K562 (cell line): Measurements from ENCODE around the gene MCCC2. TPM values are rescaled to one million over a fixed set of nuclear protein-coding genes. Genes with fewer than 3 reads are reported as not detected.
A peak's percentile ranks its signal among the peaks of the same experiment; 100 is the strongest.

Source experiments
- ATAC-seq: fragments of 200-7000 bp; cut with Tn5 transposase; 3 replicates; pipeline ENCODE4 v1.9.1; 2020; ENCODE audit warnings: moderate library complexity
- BruUV-seq: library from RNA; stranded (reverse); fragments of 400-500 nt; replicated peaks from 2 replicates; lab custom pipeline; 2021; lab: Mats Ljungman, UMichigan
- CTCF ChIA-PET: fragments of 300-600 bp; formaldehyde crosslinking; extraction: SDS; loops from one replicate; lab custom pipeline; 2021; ENCODE audit warnings: low intra/inter-chr PET ratio; lab: Yijun Ruan, JAX
- POLR2A ChIA-PET: fragments of 300-600, 350-650 bp; sonication (Branson Sonifier 250); formaldehyde crosslinking; extraction: SDS; loops from one replicate; lab custom pipeline; 2021; ENCODE audit warnings: antibody characterized with exemption, inconsistent platforms; lab: Yijun Ruan, JAX
- DNase-seq, 4 experiments: peaks; one replicate each; pipeline versions ENCODE4 v3.0.0 to v3.0.0-alpha.2; 2011 to 2018; ENCODE audit warnings: low spot score in 3 of 4, mixed read lengths in 3 of 4; ENCODE audit errors: extremely low read depth in 1 of 4
- FAIRE-seq: peaks from 2 replicates; lab custom pipeline; 2011; peaks lifted over from hg19 to GRCh38; lab: Jason Lieb, UNC
- H2AFZ ChIP-seq: 2 replicates; pipeline ENCODE4 v1.6.0; 2011; ENCODE audit warnings: low read depth, low read length, control low read depth, inconsistent platforms
- H3K27ac ChIP-seq: fragments of 200-600 bp; 3 replicates; pipeline ENCODE4 v1.8.0; 2011; ENCODE audit warnings: low read depth, mild to moderate bottlenecking, control low read depth, inconsistent platforms, low read length, moderate library complexity, mixed read lengths; ENCODE audit errors: extremely low read depth
- H3K27me3 ChIP-seq, 2 experiments: fragments of 300-600 bp in 1 of 2; 2 replicates in 1 of 2; 3 replicates in 1 of 2; pipeline versions ENCODE4 v1.6.0 to v1.8.0; 2011; ENCODE audit warnings: inconsistent platforms in 2 of 2, low read length in 2 of 2, mild to moderate bottlenecking in 1 of 2, mixed read lengths in 1 of 2, moderate library complexity in 1 of 2; ENCODE audit not compliant: control insufficient read depth in 2 of 2, insufficient read depth in 2 of 2
- H3K36me3 ChIP-seq: fragments of 300-600 bp; 3 replicates; pipeline ENCODE4 v1.8.0; 2011; ENCODE audit warnings: mild to moderate bottlenecking, low read length, inconsistent platforms; ENCODE audit not compliant: control insufficient read depth, insufficient read depth
- H3K4me1 ChIP-seq, 2 experiments: fragments of 200-600 bp in 1 of 2; replicated peaks in 1 of 2; 2 replicates in 1 of 2; 3 replicates in 1 of 2; pipeline versions ENCODE4 v1.5.1 to v1.8.0; 2011; ENCODE audit warnings: inconsistent platforms in 2 of 2, low read length in 2 of 2, mild to moderate bottlenecking in 1 of 2, mixed read lengths in 1 of 2, moderate library complexity in 1 of 2; ENCODE audit not compliant: control insufficient read depth in 2 of 2, insufficient read depth in 2 of 2
- H3K4me2 ChIP-seq: 2 replicates; pipeline ENCODE4 v1.6.1; 2011; ENCODE audit warnings: low read length, control low read depth, inconsistent platforms, mixed read lengths; ENCODE audit not compliant: insufficient read depth
- H3K4me3 ChIP-seq: fragments of 200-600 bp; sonication (generic), shearing (Covaris generic); 2 replicates; pipeline ENCODE4 v1.5.1; 2016; ENCODE audit warnings: control low read depth, inconsistent platforms
- H3K79me2 ChIP-seq: fragments of 200-600 bp; 3 replicates; pipeline ENCODE4 v1.8.0; 2011; ENCODE audit warnings: low read length, inconsistent platforms; ENCODE audit not compliant: control insufficient read depth, insufficient read depth
- H3K9ac ChIP-seq, 2 experiments: 2 replicates each; pipeline versions ENCODE4 v1.6.0 to v1.6.1; 2011; ENCODE audit warnings: low read depth in 2 of 2, low read length in 2 of 2, control low read depth in 1 of 2, inconsistent platforms in 1 of 2, mild to moderate bottlenecking in 1 of 2, mixed read lengths in 1 of 2; ENCODE audit not compliant: insufficient read depth in 1 of 2
- H3K9me1 ChIP-seq: one replicate; pipeline ENCODE4 v1.6.0; 2011; ENCODE audit warnings: inconsistent platforms, mild to moderate bottlenecking, low read length, moderate library complexity; ENCODE audit not compliant: control insufficient read depth, insufficient read depth
- H3K9me3 ChIP-seq: replicated peaks from 2 replicates; pipeline ENCODE4 v1.5.1; 2011; ENCODE audit warnings: low read depth, low read length, inconsistent platforms; ENCODE audit not compliant: control insufficient read depth, insufficient read depth
- H4K20me1 ChIP-seq: replicated peaks from 2 replicates; pipeline ENCODE4 v1.6.1; 2011; ENCODE audit warnings: low read length, inconsistent platforms, mixed read lengths; ENCODE audit not compliant: control insufficient read depth, insufficient read depth
- BCOR ChIP-seq: fragments of 450-650 bp; IDR thresholded peaks from 2 replicates; pipeline ENCODE4 v1.6.1; 2016
- C11orf30 ChIP-seq: fragments of 450-650 bp; IDR thresholded peaks from 2 replicates; pipeline ENCODE4 v1.6.1; 2016; ENCODE audit warnings: low read depth, mild to moderate bottlenecking
- CEBPB ChIP-seq: fragments of 450-650 bp; IDR thresholded peaks from 2 replicates; pipeline ENCODE4 v1.6.1; 2016; ENCODE audit warnings: missing genetic modification characterization, missing compliant biosample characterization
- ETS2 ChIP-seq: IDR thresholded peaks from 2 replicates; pipeline ENCODE4 v1.6.1; 2016; ENCODE audit warnings: borderline replicate concordance, missing genetic modification characterization, mild to moderate bottlenecking, moderate library complexity, missing compliant biosample characterization; ENCODE audit not compliant: poor library complexity, severe bottlenecking
- HSF4 ChIP-seq: fragments of 250-450 bp; sonication (Bioruptor Pico); IDR thresholded peaks from 2 replicates; pipeline ENCODE4 v2.1.2; 2022; ENCODE audit warnings: mild to moderate bottlenecking, moderate library complexity, borderline replicate concordance
- MECOM ChIP-seq: fragments of 250-450 bp; sonication (Bioruptor Pico); IDR thresholded peaks from 2 replicates; pipeline ENCODE4 v1.8.0; 2022; ENCODE audit warnings: inconsistent platforms
- TCF3 ChIP-seq: sonication (generic); formaldehyde crosslinking; IDR thresholded peaks from 2 replicates; pipeline ENCODE4 v1.4.0; 2020; ENCODE audit warnings: mild to moderate bottlenecking, missing genetic modification reagents
- YY1 ChIP-seq, 3 experiments: IDR thresholded peaks; 2 replicates each; pipeline ENCODE4 v1.6.1; 2011; ENCODE audit warnings: low read length in 2 of 3, mild to moderate bottlenecking in 2 of 3, moderate library complexity in 2 of 3, borderline replicate concordance in 1 of 3, control low read depth in 1 of 3, low read depth in 1 of 3; ENCODE audit not compliant: insufficient read depth in 3 of 3, insufficient replicate concordance in 2 of 3, control insufficient read depth in 1 of 3, insufficient read length in 1 of 3; ENCODE audit errors: extremely low read depth in 1 of 3
- ZFP30 ChIP-seq: fragments of 250-450 bp; sonication (Bioruptor Pico); IDR thresholded peaks from 2 replicates; pipeline ENCODE4 v1.8.0; 2022; ENCODE audit warnings: moderate library complexity, mild to moderate bottlenecking, inconsistent platforms, borderline replicate concordance
- WGBS: fragments of 100-300 bp; shearing (Covaris generic); methylation state at CpG from one replicate; pipeline ENCODE4 v1.1.6; 2016; ENCODE audit warnings: low coverage, mixed read lengths; ENCODE audit not compliant: insufficient coverage; ENCODE audit errors: missing lambda C conversion rate; 5-methylcytosine and 5-hydroxymethylcytosine counted together
- in situ Hi-C: fragments of 300-500 bp; cut with MboI; formaldehyde crosslinking; loops from 4 replicates; pipeline ENCODE4 v1.15.0; 2018; ENCODE audit warnings: inconsistent platforms, mixed read lengths
- intact Hi-C: fragments of 100-400 bp; cut with micrococcal nuclease; formaldehyde crosslinking; loops from 2 replicates; pipeline ENCODE4 v1.14.2; 2022
- polyA plus RNA-seq, 8 experiments: library from polyadenylated mRNA; depleted of rRNA in 4 of 8; stranded (reverse) in 5 of 8; unstranded in 3 of 8; fragments of >200 nt; fragmentation: Nextera tagmentation in 2 of 8; fragmentation: Illumina TruSeq in 1 of 8; extraction: Ambion mirVana in 2 of 8; extraction: Trizol in 1 of 8; gene quantifications; 2 replicates each; pipeline versions ENCODE4 v1.2.1 to v1.2.3, GENCODE V29; 2011 to 2014; ENCODE audit warnings: inconsistent platforms in 1 of 8, missing spikeins in 1 of 8
- total RNA-seq, 7 experiments: library from RNA; depleted of rRNA in 6 of 7; stranded (reverse); fragments of >200 nt in 6 of 7; fragmentation: Illumina TruSeq in 2 of 7; extraction: Trizol in 2 of 7; gene quantifications; 2 replicates each; pipeline versions ENCODE4 v1.2.1 to v1.2.3, GENCODE V29; 2011 to 2021; ENCODE audit warnings: low replicate concordance in 1 of 7
- TF ChIP-seq, protein P1 (sequence below), 3 experiments: IDR thresholded peaks in 2 of 3; conservative IDR thresholded peaks in 1 of 3; 2 replicates each; pipeline ENCODE4 v1.5.1; 2011 to 2012; ENCODE audit warnings: low read length in 3 of 3, mild to moderate bottlenecking in 3 of 3, control low read depth in 2 of 3, improper control_type of control experiment in 1 of 3, inconsistent platforms in 1 of 3, low read depth in 1 of 3, mixed read lengths in 1 of 3, moderate library complexity in 1 of 3; ENCODE audit not compliant: insufficient read depth in 2 of 3
- TF ChIP-seq, protein P2 (sequence below): fragments of 250-450 bp; sonication (Bioruptor Pico); IDR thresholded peaks from 2 replicates; pipeline ENCODE4 v1.4.0; 2020; ENCODE audit warnings: mild to moderate bottlenecking, moderate library complexity, borderline replicate concordance
- TF ChIP-seq, protein P3 (sequence below): sonication (generic); formaldehyde crosslinking; IDR thresholded peaks from 2 replicates; pipeline ENCODE4 v1.4.0; 2020; ENCODE audit warnings: mild to moderate bottlenecking, missing genetic modification reagents

The MCCC2 gene
- total and polyA plus RNA-seq, 9 of the 15 experiments (the other 6 are each of a cell fraction or from before 2014, with no cell fraction given) = 17.1 to 77.9 (median 52.5) TPM

DNA sequence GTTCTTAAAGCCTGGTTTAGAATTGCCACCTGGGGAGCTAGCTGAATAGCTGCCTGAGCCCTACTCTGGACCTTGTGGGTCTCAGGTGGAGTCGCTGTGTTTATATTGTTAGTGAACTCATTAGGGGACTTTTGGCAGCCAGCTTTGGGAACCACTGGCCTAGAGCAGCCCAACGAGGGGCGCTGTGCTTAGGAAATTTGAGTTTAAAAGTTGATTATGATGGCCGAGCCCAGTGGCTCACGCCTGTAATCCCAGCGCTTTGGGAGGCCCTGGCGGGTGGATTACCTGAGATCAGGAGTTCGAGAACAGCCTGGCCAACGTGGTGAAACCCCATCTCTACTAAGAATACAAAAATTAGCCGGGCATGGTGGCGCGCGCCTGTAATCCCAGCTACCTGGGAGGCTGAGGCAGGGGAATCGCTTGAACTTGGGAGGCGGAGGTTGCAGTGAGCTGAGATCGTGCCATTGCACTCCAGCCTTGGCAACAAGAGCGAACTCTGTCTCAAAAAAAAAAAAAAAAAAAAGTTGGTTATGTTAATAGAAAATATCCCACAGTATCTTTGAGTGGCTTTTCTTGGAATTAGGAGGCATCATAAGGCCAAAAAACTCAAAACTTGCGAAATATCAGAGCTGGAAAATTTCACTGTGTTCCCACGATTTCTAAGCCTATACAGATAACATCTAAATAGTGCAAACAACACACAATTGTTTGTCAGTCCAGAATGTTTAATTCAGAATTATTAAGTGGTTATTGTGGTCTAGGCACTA is 809 bp downstream of the MCCC2 start:
- intact Hi-C loops (no loop called here), in situ Hi-C loops (no loop called here)
- CTCF ChIA-PET = no interaction called here
- POLR2A ChIA-PET = interaction anchor here (0.8 to 3.3 kb wide), 5 partner anchors 10 to 132 kb away, joined by 3 to 10 read pairs (median 5); partner anchors contain the start of gene BDP1
- Histone ChIP-seq H3K9me3 (no peaks in the 10 kb centered on the region), H3K9me1 (no peaks in the 10 kb centered on the region), H3K4me1 (peaks cover 11 to 12% of the 10 kb centered on the region in 2 experiments; a peak in 4 of 5 replicates), H3K27ac (peak overlapping the region; percentile 86), H3K4me3 (peak overlapping the region; percentile 85), H3K27me3 (no peaks in the 10 kb centered on the region), H3K36me3 (peaks cover 3% of the 10 kb centered on the region; the same call in 2 of the 3 replicates), H3K9ac (peak overlapping the region; percentile 92 to 94), H4K20me1 (no peaks in the 10 kb centered on the region), H2AFZ (peak overlapping the region; percentile 97), H3K4me2 (peak overlapping the region; percentile 97), H3K79me2 (peaks cover 40% of the 10 kb centered on the region)
- ATAC-seq = peak; percentile 23
- no TSS peak for BruUV-seq
- FAIRE-seq = no peak
- DNase-seq = peak; percentile 26 to 53 (median 26)
- 24% methylated on average over 16 of the region's 19 CpGs for WGBS
- TF ChIP-seq YY1 (IDR thresholded peaks at IDR 0.05; ENCODE audit: borderline replicate concordance in 1 of 3, control insufficient read depth in 1 of 3, extremely low read depth in 1 of 3, insufficient read depth in 3 of 3, insufficient read length in 1 of 3, insufficient replicate concordance in 2 of 3, low read depth in 1 of 3, low read length in 2 of 3) = peak in 1 of 3 experiments; percentile 41
- no peak for TF ChIP-seq TCF3 (CRISPR knock-in tag)
- no peak for TF ChIP-seq HSF4
- TF ChIP-seq, protein P1, sequence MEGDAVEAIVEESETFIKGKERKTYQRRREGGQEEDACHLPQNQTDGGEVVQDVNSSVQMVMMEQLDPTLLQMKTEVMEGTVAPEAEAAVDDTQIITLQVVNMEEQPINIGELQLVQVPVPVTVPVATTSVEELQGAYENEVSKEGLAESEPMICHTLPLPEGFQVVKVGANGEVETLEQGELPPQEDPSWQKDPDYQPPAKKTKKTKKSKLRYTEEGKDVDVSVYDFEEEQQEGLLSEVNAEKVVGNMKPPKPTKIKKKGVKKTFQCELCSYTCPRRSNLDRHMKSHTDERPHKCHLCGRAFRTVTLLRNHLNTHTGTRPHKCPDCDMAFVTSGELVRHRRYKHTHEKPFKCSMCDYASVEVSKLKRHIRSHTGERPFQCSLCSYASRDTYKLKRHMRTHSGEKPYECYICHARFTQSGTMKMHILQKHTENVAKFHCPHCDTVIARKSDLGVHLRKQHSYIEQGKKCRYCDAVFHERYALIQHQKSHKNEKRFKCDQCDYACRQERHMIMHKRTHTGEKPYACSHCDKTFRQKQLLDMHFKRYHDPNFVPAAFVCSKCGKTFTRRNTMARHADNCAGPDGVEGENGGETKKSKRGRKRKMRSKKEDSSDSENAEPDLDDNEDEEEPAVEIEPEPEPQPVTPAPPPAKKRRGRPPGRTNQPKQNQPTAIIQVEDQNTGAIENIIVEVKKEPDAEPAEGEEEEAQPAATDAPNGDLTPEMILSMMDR (IDR thresholded peaks at IDR 0.05 in 2 of 3, conservative IDR thresholded peaks at IDR 0.05 in 1 of 3; ENCODE audit: insufficient read depth in 2 of 3, low read depth in 1 of 3, low read length in 3 of 3) = 0 out of 6 replicates have a peak, but pooled peaks of 1 of the 3 experiments have one; percentile 17
- TF ChIP-seq BCOR = no peak
- no peak for TF ChIP-seq ZFP30 (CRISPR knock-in tag)
- TF ChIP-seq, protein P2, sequence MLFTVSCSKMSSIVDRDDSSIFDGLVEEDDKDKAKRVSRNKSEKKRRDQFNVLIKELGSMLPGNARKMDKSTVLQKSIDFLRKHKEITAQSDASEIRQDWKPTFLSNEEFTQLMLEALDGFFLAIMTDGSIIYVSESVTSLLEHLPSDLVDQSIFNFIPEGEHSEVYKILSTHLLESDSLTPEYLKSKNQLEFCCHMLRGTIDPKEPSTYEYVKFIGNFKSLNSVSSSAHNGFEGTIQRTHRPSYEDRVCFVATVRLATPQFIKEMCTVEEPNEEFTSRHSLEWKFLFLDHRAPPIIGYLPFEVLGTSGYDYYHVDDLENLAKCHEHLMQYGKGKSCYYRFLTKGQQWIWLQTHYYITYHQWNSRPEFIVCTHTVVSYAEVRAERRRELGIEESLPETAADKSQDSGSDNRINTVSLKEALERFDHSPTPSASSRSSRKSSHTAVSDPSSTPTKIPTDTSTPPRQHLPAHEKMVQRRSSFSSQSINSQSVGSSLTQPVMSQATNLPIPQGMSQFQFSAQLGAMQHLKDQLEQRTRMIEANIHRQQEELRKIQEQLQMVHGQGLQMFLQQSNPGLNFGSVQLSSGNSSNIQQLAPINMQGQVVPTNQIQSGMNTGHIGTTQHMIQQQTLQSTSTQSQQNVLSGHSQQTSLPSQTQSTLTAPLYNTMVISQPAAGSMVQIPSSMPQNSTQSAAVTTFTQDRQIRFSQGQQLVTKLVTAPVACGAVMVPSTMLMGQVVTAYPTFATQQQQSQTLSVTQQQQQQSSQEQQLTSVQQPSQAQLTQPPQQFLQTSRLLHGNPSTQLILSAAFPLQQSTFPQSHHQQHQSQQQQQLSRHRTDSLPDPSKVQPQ (CRISPR knock-in tag) = no peak
- TF ChIP-seq, protein P3, sequence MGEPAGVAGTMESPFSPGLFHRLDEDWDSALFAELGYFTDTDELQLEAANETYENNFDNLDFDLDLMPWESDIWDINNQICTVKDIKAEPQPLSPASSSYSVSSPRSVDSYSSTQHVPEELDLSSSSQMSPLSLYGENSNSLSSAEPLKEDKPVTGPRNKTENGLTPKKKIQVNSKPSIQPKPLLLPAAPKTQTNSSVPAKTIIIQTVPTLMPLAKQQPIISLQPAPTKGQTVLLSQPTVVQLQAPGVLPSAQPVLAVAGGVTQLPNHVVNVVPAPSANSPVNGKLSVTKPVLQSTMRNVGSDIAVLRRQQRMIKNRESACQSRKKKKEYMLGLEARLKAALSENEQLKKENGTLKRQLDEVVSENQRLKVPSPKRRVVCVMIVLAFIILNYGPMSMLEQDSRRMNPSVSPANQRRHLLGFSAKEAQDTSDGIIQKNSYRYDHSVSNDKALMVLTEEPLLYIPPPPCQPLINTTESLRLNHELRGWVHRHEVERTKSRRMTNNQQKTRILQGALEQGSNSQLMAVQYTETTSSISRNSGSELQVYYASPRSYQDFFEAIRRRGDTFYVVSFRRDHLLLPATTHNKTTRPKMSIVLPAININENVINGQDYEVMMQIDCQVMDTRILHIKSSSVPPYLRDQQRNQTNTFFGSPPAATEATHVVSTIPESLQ (CRISPR knock-in tag) = 0 out of 2 replicates have a peak, but pooled peaks have one; percentile 14
- no peak for TF ChIP-seq ETS2 (tag)
- TF ChIP-seq CEBPB = 0 out of 2 replicates have a peak, but pooled peaks have one; percentile 44
- TF ChIP-seq C11orf30 = no peak
- no peak for TF ChIP-seq MECOM (CRISPR knock-in tag)
